Esophagus muscularis mucosa (tissue), 4 donors: ENCODE data around the gene LACTBL1. TPM values are rescaled to one million over a fixed set of nuclear protein-coding genes. Genes with fewer than 3 reads are reported as not detected.

Experiments used
- DNase-seq: peaks from one replicate; pipeline ENCODE4 v3.0.0-alpha.2; 2017; ENCODE audit errors: extremely low spot score
- H3K27ac ChIP-seq, 4 donors: fragments of 200-600 bp; sonication (generic); replicated peaks in 1 of 4; 1 replicate in 3 of 4; 2 replicates in 1 of 4; pipeline ENCODE4 v1.5.1; 2016 to 2019; ENCODE audit warnings: mild to moderate bottlenecking in 1 of 4
- H3K27me3 ChIP-seq, 4 donors: fragments of 200-600 bp; sonication (generic); one replicate each; pipeline versions ENCODE4 v1.5.1 to v1.6.0; 2016 to 2019
- H3K36me3 ChIP-seq, 4 donors: fragments of 200-600 bp; sonication (generic); one replicate each; pipeline ENCODE4 v1.5.1; 2016 to 2019
- H3K4me1 ChIP-seq, 4 donors: fragments of 200-600 bp; sonication (generic); one replicate each; pipeline ENCODE4 v1.5.1; 2016 to 2019
- H3K4me3 ChIP-seq, 4 donors: fragments of 200-600 bp; sonication (generic); 1 replicate in 2 of 4; 2 replicates in 2 of 4; pipeline ENCODE4 v1.5.1; 2016 to 2019; ENCODE audit warnings: mild to moderate bottlenecking in 4 of 4, moderate library complexity in 1 of 4
- H3K9me3 ChIP-seq, 4 donors: fragments of 200-600 bp; sonication (generic); 1 replicate in 3 of 4; 2 replicates in 1 of 4; pipeline ENCODE4 v1.5.1; 2016 to 2019
- EP300 ChIP-seq: sonication (generic); formaldehyde crosslinking; IDR thresholded peaks from one replicate; pipeline ENCODE4 v1.6.1; 2017; ENCODE audit warnings: antibody characterized with exemption
- POLR2A ChIP-seq: fragments of 450-650 bp; IDR thresholded peaks from one replicate; pipeline ENCODE4 v1.6.1; 2017; ENCODE audit warnings: antibody characterized with exemption, moderate library complexity, mild to moderate bottlenecking, low read depth
- POLR2AphosphoS5 ChIP-seq, 2 donors: sonication (generic); formaldehyde crosslinking; IDR thresholded peaks; one replicate each; pipeline ENCODE4 v1.6.1; 2017; ENCODE audit warnings: antibody characterized with exemption in 2 of 2
- WGBS: methylation state at CpG from one replicate; pipeline ENCODE4 v1.1.5; 2018; 5-methylcytosine and 5-hydroxymethylcytosine counted together
- intact Hi-C: fragments of 100-400 bp; cut with DNase I; formaldehyde crosslinking; loops from one replicate; pipeline ENCODE4 v1.15.1; 2023
- total RNA-seq, 4 donors: library from RNA; depleted of rRNA; stranded (reverse); fragments of >200 nt; gene quantifications; one replicate each; pipeline versions ENCODE4 v1.1.0 to v1.2.1, GENCODE V29; 2016
- TF ChIP-seq, protein P1 (sequence below), 3 experiments: fragments of 200-600 bp in 2 of 3; fragments of 450-650 bp in 1 of 3; sonication (generic) in 2 of 3; IDR thresholded peaks; one replicate each; pipeline ENCODE4 v1.5.1; 2017 to 2019; ENCODE audit warnings: antibody characterized with exemption in 3 of 3, mild to moderate bottlenecking in 2 of 3, moderate library complexity in 1 of 3

Gene LACTBL1
- total RNA-seq, 4 donors from 2014 or later, result not detected

DNA sequence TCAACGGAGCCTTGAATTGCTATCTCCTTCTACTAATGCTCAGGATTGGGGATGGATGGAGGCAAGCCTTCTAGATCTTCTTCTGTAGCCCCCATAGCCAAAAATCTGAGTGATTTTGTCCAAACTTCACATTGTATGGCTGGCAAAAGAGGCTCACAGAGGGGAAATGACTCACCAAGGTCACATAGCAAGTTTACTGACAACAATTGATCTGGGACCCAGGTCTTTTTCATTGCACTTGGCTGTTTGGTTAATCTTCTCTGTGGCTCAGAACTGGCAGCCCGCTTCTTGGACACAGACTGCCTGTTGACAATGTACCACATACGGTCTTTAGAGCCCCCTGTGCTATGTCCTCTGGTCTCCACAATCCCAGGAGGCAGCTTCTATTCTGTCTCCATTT is 3.0 kb upstream of the LACTBL1 start:
- H3K4me3 ChIP-seq, result no peak overlapping the region

DNA sequence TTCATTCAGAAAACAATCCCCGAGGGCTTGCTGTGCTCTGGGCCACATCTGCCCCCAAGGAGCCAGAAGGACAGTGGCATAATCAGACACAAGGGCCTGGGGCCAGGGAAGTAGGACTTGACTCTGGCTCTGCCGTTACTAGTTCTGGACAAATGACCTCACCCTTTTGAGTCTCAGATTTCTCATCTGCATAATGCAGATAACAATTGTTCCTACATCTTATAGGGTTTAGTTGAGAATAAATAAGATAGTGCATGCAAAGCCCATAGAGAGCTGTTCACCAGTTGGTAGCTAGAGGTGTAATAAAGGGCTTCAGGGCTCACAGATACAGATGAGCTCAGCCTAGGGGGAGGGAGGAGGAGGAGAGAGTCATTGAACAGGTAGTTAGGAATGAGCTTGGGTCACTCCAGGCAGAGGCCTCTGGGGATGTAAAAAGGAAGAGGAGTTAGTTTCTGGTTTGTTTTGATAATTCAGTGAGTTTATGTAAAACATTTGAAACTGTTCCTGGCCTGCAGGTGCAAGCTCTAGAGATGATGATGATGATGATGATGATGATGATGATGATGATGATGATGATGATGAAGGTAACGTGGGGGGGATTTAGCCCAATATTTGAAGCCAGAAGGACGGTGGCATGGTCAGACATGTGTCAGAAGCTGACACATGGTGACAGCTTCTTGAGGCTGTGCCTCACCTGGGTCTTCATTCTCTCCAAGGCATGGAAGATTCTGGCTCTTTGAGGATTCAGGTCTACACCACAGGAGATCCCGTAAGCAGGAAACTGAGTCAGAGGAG is 858 bp downstream of the LACTBL1 start:
- Histone ChIP-seq H3K36me3 (no peaks in the 10 kb centered on the region), H3K4me1 (peaks cover 3 to 17% (median 12%) of the 10 kb centered on the region in 4 donors), H3K27me3 (peaks cover 0 to 47% (median 0%) of the 10 kb centered on the region in 4 donors), H3K4me3 (no peak overlapping the region), H3K27ac (no peak overlapping the region), H3K9me3 (peaks cover 0 to 3% (median 1%) of the 10 kb centered on the region in 4 donors)
- WGBS, result 85% methylated on average over 5 of the region's 5 CpGs
- TF ChIP-seq, protein P1, sequence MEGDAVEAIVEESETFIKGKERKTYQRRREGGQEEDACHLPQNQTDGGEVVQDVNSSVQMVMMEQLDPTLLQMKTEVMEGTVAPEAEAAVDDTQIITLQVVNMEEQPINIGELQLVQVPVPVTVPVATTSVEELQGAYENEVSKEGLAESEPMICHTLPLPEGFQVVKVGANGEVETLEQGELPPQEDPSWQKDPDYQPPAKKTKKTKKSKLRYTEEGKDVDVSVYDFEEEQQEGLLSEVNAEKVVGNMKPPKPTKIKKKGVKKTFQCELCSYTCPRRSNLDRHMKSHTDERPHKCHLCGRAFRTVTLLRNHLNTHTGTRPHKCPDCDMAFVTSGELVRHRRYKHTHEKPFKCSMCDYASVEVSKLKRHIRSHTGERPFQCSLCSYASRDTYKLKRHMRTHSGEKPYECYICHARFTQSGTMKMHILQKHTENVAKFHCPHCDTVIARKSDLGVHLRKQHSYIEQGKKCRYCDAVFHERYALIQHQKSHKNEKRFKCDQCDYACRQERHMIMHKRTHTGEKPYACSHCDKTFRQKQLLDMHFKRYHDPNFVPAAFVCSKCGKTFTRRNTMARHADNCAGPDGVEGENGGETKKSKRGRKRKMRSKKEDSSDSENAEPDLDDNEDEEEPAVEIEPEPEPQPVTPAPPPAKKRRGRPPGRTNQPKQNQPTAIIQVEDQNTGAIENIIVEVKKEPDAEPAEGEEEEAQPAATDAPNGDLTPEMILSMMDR (IDR thresholded peaks at IDR 0.05), result no peak
- TF ChIP-seq EP300 (no peak), POLR2AphosphoS5 (IDR thresholded peaks at IDR 0.05) (no peak), POLR2A (no peak)
- intact Hi-C loops, result no loop called here
- no peak for DNase-seq

More for the DNA sequence above, 3.0 kb upstream of the LACTBL1 start:
- Histone ChIP-seq H3K9me3 (no peaks in the 10 kb centered on the region), H3K27me3 (peaks cover 0 to 47% (median 0%) of the 10 kb centered on the region in 4 donors), H3K36me3 (no peaks in the 10 kb centered on the region), H3K27ac (no peak overlapping the region), H3K4me1 (peaks cover 0 to 3% (median 0%) of the 10 kb centered on the region in 4 donors)
- DNase-seq, result no peak
- TF ChIP-seq EP300, result no peak
- TF ChIP-seq, protein P1 (IDR thresholded peaks at IDR 0.05), result no peak
- TF ChIP-seq POLR2A, result no peak
- TF ChIP-seq POLR2AphosphoS5 (IDR thresholded peaks at IDR 0.05), result no peak
- WGBS, result 93% methylated on average over 3 of the region's 3 CpGs
- intact Hi-C loops, result no loop called here

DNA sequence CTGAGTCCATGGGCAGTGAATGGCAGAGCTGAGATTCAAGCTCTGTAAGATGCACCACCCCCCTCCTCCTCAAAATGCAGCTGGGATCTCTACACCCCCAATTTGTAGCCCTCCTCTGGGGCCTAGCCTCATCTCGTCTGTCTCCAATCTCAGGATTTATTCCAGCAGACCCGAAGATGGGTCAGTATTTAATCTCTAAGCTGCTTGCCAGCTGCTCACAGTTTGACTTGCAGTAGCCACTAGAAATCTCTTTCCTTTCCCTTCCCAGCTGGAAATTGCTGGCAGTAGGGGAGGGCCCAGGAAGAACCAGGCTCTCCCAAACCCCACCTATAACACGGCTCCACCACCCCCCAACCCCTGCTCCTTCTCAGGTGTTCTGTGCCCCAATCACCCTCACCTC is 1.5 kb downstream of the LACTBL1 start:
- intact Hi-C loops, result no loop called here
- Histone ChIP-seq H3K4me3 (no peak overlapping the region), H3K9me3 (peaks cover 0 to 10% (median 8%) of the 10 kb centered on the region in 4 donors), H3K36me3 (no peaks in the 10 kb centered on the region), H3K27ac (no peak overlapping the region), H3K27me3 (peaks cover 0 to 45% (median 0%) of the 10 kb centered on the region in 4 donors), H3K4me1 (peaks cover 3 to 17% (median 12%) of the 10 kb centered on the region in 4 donors)
- no peak for DNase-seq
- WGBS, result 67% methylated on average over 3 of the region's 3 CpGs
- TF ChIP-seq POLR2A (no peak), EP300 (no peak), POLR2AphosphoS5 (IDR thresholded peaks at IDR 0.05) (no peak)
- TF ChIP-seq, protein P1 (IDR thresholded peaks at IDR 0.05), result no peak

DNA sequence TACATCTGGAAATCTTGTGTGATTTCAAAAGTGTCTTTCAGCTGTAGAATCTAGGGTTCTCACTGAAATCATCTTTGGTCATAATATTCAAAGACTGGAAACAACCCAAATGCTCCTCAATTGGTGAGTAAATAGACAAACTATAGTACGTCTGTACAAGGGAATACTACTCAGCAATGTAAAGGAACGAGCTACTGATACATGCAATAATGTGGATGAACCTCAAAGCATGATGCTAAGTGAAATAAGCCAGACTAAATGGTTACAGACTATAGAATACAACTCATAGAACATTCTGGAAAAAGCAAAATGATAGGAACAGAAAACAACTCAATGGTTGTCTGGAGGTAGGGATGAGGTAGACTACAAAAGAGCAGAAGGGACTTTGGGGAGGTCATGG is 2.6 kb downstream of the LACTBL1 start:
- Histone ChIP-seq H3K36me3 (no peaks in the 10 kb centered on the region), H3K4me3 (no peak overlapping the region), H3K27me3 (peaks cover 0 to 37% (median 0%) of the 10 kb centered on the region in 4 donors), H3K27ac (no peak overlapping the region), H3K4me1 (peaks cover 3 to 15% (median 12%) of the 10 kb centered on the region in 4 donors), H3K9me3 (peaks cover 0 to 18% (median 10%) of the 10 kb centered on the region in 4 donors)
- DNase-seq, result no peak
- intact Hi-C loops, result no loop called here
- TF ChIP-seq, protein P1 (IDR thresholded peaks at IDR 0.05), result no peak
- TF ChIP-seq POLR2A (no peak), POLR2AphosphoS5 (IDR thresholded peaks at IDR 0.05) (no peak), EP300 (no peak)
- WGBS, result 96% methylated on average over 2 of the region's 2 CpGs
